BE2C (cell line): ENCODE data around the gene GTF2E1.

Experiments
- DNase-seq: peaks from one replicate; pipeline ENCODE4 v3.0.0-alpha.2; 2020
- H3K27me3 ChIP-seq: fragments of 250-450 bp; sonication (Bioruptor Pico); 2 replicates; pipeline ENCODE4 v1.5.1; 2020; ENCODE audit warnings: mild to moderate bottlenecking
- H3K36me3 ChIP-seq: fragments of 250-450 bp; sonication (Bioruptor Pico); 2 replicates; pipeline ENCODE4 v1.5.1; 2020; ENCODE audit warnings: mild to moderate bottlenecking
- H3K4me1 ChIP-seq: fragments of 250-450 bp; sonication (Bioruptor Pico); 2 replicates; pipeline ENCODE4 v1.5.1; 2020
- H3K4me3 ChIP-seq: 2 replicates; pipeline ENCODE4 v1.5.1; 2011; ENCODE audit warnings: low read depth, low read length
- H3K9me3 ChIP-seq: fragments of 250-450 bp; sonication (Bioruptor Pico); 2 replicates; pipeline ENCODE4 v1.5.1; 2020
- TF ChIP-seq, protein P1 (sequence below): IDR thresholded peaks from 2 replicates; pipeline ENCODE4 v1.5.1; 2012; ENCODE audit warnings: mild to moderate bottlenecking, low read depth, low read length

GTF2E1 gene

DNA sequence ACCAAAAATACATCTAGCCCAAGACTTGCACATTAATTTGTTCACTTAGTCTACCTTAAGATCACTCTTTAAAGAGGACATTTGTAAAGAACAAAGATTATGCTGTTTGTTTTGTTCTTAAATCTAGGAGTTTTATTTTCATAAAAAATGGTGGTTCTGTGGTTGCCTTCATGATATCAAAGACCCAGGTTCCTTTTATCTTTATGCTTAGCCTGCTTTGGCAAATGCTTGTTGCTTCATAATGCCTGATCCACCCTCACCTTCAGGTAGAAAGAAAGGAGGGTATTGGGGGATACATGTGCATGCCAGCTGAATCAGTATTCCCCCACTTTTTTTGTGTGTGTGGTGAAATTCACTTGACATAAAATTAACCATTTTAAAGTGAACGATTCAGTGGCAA is 48.5 kb downstream of the GTF2E1 start:
- Histone ChIP-seq H3K36me3 (no peaks in the 10 kb centered on the region), H3K4me1 (peaks cover 3% of the 10 kb centered on the region; the same call in 1 of the 2 replicates), H3K27me3 (no peaks in the 10 kb centered on the region), H3K4me3 (no peak overlapping the region), H3K9me3 (no peaks in the 10 kb centered on the region)
- no peak for DNase-seq
- TF ChIP-seq, protein P1, sequence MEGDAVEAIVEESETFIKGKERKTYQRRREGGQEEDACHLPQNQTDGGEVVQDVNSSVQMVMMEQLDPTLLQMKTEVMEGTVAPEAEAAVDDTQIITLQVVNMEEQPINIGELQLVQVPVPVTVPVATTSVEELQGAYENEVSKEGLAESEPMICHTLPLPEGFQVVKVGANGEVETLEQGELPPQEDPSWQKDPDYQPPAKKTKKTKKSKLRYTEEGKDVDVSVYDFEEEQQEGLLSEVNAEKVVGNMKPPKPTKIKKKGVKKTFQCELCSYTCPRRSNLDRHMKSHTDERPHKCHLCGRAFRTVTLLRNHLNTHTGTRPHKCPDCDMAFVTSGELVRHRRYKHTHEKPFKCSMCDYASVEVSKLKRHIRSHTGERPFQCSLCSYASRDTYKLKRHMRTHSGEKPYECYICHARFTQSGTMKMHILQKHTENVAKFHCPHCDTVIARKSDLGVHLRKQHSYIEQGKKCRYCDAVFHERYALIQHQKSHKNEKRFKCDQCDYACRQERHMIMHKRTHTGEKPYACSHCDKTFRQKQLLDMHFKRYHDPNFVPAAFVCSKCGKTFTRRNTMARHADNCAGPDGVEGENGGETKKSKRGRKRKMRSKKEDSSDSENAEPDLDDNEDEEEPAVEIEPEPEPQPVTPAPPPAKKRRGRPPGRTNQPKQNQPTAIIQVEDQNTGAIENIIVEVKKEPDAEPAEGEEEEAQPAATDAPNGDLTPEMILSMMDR: no peak

DNA sequence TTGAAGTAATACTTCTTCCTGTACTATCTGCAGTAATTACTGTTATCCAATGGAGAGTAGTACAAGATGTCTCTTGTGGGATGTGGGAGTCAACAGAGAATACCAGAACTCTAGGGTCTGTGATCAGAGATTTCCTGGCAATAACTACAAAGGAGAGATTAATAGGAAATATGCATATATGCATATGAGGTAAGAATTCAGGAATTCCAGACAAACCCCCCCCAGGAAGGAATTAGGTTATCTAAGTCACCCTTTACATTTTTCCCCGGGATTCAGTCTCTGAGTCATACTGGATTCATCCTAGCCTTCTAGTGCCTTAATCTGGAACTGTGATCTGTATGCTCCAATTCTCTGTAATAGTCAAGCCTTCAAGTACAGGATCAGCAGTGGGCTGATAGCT is 49.4 kb downstream of the GTF2E1 start:
- H3K27me3 ChIP-seq: no peaks in the 10 kb centered on the region
- H3K4me1 ChIP-seq: peaks cover 3% of the 10 kb centered on the region; the same call in 1 of the 2 replicates
- no peak for DNase-seq
- TF ChIP-seq, protein P1: no peak
- H3K36me3 ChIP-seq: no peaks in the 10 kb centered on the region
- H3K9me3 ChIP-seq: no peaks in the 10 kb centered on the region
- no peak overlapping the region for H3K4me3 ChIP-seq

DNA sequence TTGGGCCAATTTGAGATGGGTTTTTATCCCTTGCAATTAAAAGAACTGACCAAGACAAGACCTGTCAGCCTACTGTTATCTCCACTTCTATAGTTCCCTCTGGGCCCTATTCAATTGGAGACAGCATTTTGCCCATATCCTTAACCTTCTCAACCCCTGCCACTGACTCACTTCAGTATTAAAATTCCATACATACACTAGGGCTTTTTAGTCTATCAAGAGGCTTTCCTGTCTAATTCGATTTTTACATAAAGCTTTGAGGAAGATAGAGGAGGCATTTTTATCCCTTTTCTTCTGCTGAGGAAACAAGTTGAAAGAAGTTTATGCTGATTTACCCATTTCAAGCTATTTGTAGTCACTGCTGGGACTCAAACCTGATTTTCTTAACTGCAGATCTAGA is 51.1 kb downstream of the GTF2E1 start:
- Histone ChIP-seq H3K4me3 (no peak overlapping the region), H3K36me3 (no peaks in the 10 kb centered on the region), H3K9me3 (no peaks in the 10 kb centered on the region), H3K4me1 (peaks cover 3% of the 10 kb centered on the region; the same call in 1 of the 2 replicates), H3K27me3 (no peaks in the 10 kb centered on the region)
- TF ChIP-seq, protein P1: no peak
- DNase-seq: no peak

DNA sequence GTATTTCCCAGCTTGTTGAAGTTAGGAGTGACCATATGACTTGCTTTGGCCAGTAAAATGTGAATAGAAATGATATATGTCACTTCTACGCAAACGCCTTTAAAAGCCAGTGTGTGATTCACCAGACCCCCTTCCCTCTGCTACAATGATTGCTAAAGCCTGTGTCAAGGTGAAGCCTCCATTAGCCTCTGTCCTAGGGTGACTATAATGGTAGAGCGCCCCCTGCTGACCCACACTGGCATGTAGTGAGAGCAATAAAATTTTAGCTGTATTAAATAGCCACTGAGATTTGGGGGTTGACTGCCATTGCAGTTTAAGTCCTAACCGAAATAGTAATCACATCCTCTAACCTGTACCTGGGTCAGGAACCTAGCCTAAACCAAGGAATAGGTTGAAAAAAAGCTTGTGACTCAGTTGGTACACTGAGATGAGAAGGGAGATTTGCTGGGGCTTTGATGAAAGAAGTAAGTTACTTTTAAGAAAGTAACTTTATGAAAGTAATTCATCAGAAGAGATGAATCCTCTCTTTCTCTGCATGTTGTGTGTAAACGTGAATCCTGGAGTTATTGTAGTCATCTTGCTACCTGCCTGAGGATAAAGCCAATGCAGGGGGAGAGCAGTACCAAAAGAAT is 52.6 kb downstream of the GTF2E1 start:
- peak; percentile 89 for DNase-seq
- peaks cover 3% of the 10 kb centered on the region; the same call in 1 of the 2 replicates for H3K4me1 ChIP-seq
- TF ChIP-seq, protein P1: peak; percentile 90
- H3K27me3 ChIP-seq: no peaks in the 10 kb centered on the region
- H3K9me3 ChIP-seq: no peaks in the 10 kb centered on the region
- no peak overlapping the region for H3K4me3 ChIP-seq
- no peaks in the 10 kb centered on the region for H3K36me3 ChIP-seq

DNA sequence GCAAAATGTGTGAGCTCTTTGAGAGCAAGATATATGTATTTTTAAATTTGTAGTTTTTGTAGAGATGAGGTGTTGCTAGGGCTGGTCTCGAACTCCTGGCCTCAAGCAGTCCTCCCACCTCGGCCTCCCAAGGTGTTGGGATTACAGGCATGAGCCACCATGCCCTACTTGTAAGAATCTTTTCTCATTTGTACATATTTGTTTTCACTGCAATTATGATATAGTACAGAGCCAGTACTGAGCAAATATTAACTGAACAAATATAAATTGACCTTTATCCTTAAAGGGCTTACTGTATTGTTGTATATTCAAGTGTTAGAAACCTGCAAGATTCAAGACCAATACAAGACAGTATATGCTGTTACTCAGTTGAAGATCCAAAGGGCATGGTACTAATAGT is 53.4 kb downstream of the GTF2E1 start:
- no peaks in the 10 kb centered on the region for H3K36me3 ChIP-seq
- H3K27me3 ChIP-seq: no peaks in the 10 kb centered on the region
- H3K4me1 ChIP-seq: peaks cover 3% of the 10 kb centered on the region; the same call in 1 of the 2 replicates
- H3K9me3 ChIP-seq: no peaks in the 10 kb centered on the region
- no peak for DNase-seq
- TF ChIP-seq, protein P1: no peak
- H3K4me3 ChIP-seq: no peak overlapping the region

DNA sequence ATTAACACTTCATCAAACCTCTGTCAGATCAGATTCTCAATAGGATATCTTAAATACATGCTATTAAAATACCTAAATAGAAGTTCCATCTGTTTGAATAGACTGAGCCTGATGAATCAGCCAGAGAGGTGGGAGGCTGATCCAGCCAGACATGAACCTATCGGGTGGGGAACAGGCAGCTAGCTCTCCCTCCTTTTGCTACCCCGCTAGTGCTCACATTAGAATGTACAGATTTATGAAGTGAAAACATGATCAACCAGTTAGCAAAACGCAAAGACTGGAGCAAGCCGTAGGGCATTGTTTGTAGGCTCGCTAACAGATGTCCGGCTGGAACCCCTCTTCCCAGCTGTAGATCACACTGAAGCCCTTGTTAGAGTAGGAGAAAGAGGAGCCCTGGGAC is 54.4 kb downstream of the GTF2E1 start:
- Histone ChIP-seq H3K27me3 (no peaks in the 10 kb centered on the region), H3K9me3 (no peaks in the 10 kb centered on the region), H3K4me1 (peaks cover 3% of the 10 kb centered on the region; the same call in 1 of the 2 replicates), H3K4me3 (no peak overlapping the region), H3K36me3 (no peaks in the 10 kb centered on the region)
- TF ChIP-seq, protein P1: no peak
- no peak for DNase-seq
